SK-N-SH (cell line): ENCODE results near the gene SSR3. TPM values are rescaled to one million over a fixed set of nuclear protein-coding genes. Genes with fewer than 3 reads are reported as not detected.

Experiments
- CTCF ChIA-PET: fragments of 300-600, 350-600 bp; formaldehyde crosslinking; extraction: SDS; loops from one replicate; lab custom pipeline; 2021; lab: Yijun Ruan, JAX
- POLR2A ChIA-PET: fragments of 350-600 bp; sonication (Branson Sonifier 250); formaldehyde crosslinking; extraction: SDS; loops from one replicate; lab custom pipeline; 2020; ENCODE audit warnings: antibody characterized with exemption, inconsistent platforms; lab: Yijun Ruan, JAX
- DNase-seq: peaks from one replicate; pipeline ENCODE4 v3.0.0; 2012
- H2AFZ ChIP-seq: fragments of 200-600 bp; sonication (generic); 2 replicates; pipeline ENCODE4 v1.8.1; 2016; ENCODE audit warnings: antibody characterized with exemption, mild to moderate bottlenecking, low read depth
- H3F3A ChIP-seq: fragments of 200-600 bp; sonication (generic); replicated peaks from 2 replicates; pipeline ENCODE3; 2016; ENCODE audit warnings: antibody characterized with exemption, mild to moderate bottlenecking; ENCODE audit not compliant: insufficient read depth
- H3K27ac ChIP-seq, 2 experiments: fragments of 200-500 bp in 1 of 2; fragments of 200-600 bp in 1 of 2; sonication (Bioruptor generic) in 1 of 2; sonication (generic), shearing (Covaris generic) in 1 of 2; 2 replicates each; pipeline versions ENCODE4 v1.5.1 to v1.6.1; 2014 to 2016; ENCODE audit warnings: low read depth in 2 of 2, inconsistent platforms in 1 of 2, low read length in 1 of 2, mild to moderate bottlenecking in 1 of 2, mixed read lengths in 1 of 2
- H3K27me3 ChIP-seq: fragments of 200-600 bp; sonication (generic), shearing (Covaris generic); 2 replicates; pipeline ENCODE4 v1.6.1; 2016; ENCODE audit warnings: mixed run types; ENCODE audit not compliant: insufficient read depth
- H3K36me3 ChIP-seq, 2 experiments: fragments of 200-500 bp in 1 of 2; fragments of 200-600 bp in 1 of 2; sonication (Bioruptor generic) in 1 of 2; sonication (generic) in 1 of 2; replicated peaks in 1 of 2; 2 replicates each; pipeline versions ENCODE3 to v1.5.1; 2014 to 2016; ENCODE audit warnings: low read length in 1 of 2, mild to moderate bottlenecking in 1 of 2; ENCODE audit not compliant: insufficient read depth in 2 of 2, control insufficient read depth in 1 of 2
- H3K4me1 ChIP-seq, 2 experiments: fragments of 200-500 bp in 1 of 2; fragments of 200-600 bp in 1 of 2; sonication (Bioruptor generic) in 1 of 2; sonication (generic), shearing (Covaris generic) in 1 of 2; 2 replicates each; pipeline versions ENCODE4 v1.5.1 to v1.6.1; 2014 to 2016; ENCODE audit warnings: low read depth in 1 of 2, low read length in 1 of 2, mixed run types in 1 of 2; ENCODE audit not compliant: insufficient read depth in 2 of 2, control insufficient read depth in 1 of 2
- H3K4me2 ChIP-seq: fragments of 200-600 bp; sonication (generic), shearing (Covaris generic); 2 replicates; pipeline ENCODE4 v1.6.1; 2017; ENCODE audit warnings: mixed run types
- H3K4me3 ChIP-seq, 2 experiments: fragments of 200-500 bp in 1 of 2; fragments of 200-600 bp in 1 of 2; sonication (Bioruptor generic) in 1 of 2; sonication (generic), shearing (Covaris generic) in 1 of 2; 2 replicates each; pipeline versions ENCODE4 v1.5.1 to v1.8.1; 2014 to 2016; ENCODE audit warnings: low read depth in 2 of 2, inconsistent platforms in 1 of 2, low read length in 1 of 2, mild to moderate bottlenecking in 1 of 2, mixed read lengths in 1 of 2, moderate library complexity in 1 of 2
- H3K79me2 ChIP-seq: fragments of 200-600 bp; sonication (generic); 2 replicates; pipeline ENCODE4 v1.8.1; 2017; ENCODE audit warnings: mild to moderate bottlenecking; ENCODE audit not compliant: insufficient read depth
- H3K9ac ChIP-seq: fragments of 200-600 bp; sonication (generic); 2 replicates; pipeline ENCODE4 v1.6.1; 2017; ENCODE audit warnings: mixed run types
- H3K9me2 ChIP-seq: fragments of 200-600 bp; sonication (generic); 2 replicates; pipeline ENCODE4 v1.6.1; 2017; ENCODE audit warnings: mixed run types
- H3K9me3 ChIP-seq: fragments of 200-600 bp; sonication (generic); 2 replicates; pipeline ENCODE4 v1.6.1; 2017; ENCODE audit warnings: mixed run types, mild to moderate bottlenecking, moderate library complexity
- H4K20me1 ChIP-seq: fragments of 200-600 bp; sonication (generic); 2 replicates; pipeline ENCODE4 v1.6.1; 2017; ENCODE audit warnings: mild to moderate bottlenecking, mixed run types; ENCODE audit not compliant: insufficient read depth
- EP300 ChIP-seq, 2 experiments: IDR thresholded peaks; 2 replicates each; pipeline versions ENCODE4 v1.4.0 to v1.6.1; 2012; ENCODE audit warnings: borderline replicate concordance in 1 of 2, low read depth in 1 of 2, low read length in 1 of 2
- EZH2phosphoT487 ChIP-seq: fragments of 200-600 bp; sonication (generic); IDR thresholded peaks from 2 replicates; pipeline ENCODE4 v1.6.1; 2017; ENCODE audit warnings: low read depth, mixed run types, mild to moderate bottlenecking, antibody characterized with exemption, moderate library complexity, borderline replicate concordance
- FOSL2 ChIP-seq: IDR thresholded peaks from 2 replicates; pipeline ENCODE4 v1.4.0; 2012; ENCODE audit warnings: low read depth, mild to moderate bottlenecking, moderate library complexity, borderline replicate concordance
- FOXJ3 ChIP-seq: sonication (generic); formaldehyde crosslinking; IDR thresholded peaks from 2 replicates; pipeline ENCODE4 v1.5.1; 2020; ENCODE audit warnings: mild to moderate bottlenecking, missing genetic modification reagents
- FOXM1 ChIP-seq: IDR thresholded peaks from 2 replicates; pipeline ENCODE4 v1.4.0; 2012; ENCODE audit warnings: low read depth, mild to moderate bottlenecking
- GATA2 ChIP-seq: sonication (generic); formaldehyde crosslinking; IDR thresholded peaks from 2 replicates; pipeline ENCODE4 v1.5.0; 2020; ENCODE audit warnings: mild to moderate bottlenecking, missing genetic modification reagents
- MXI1 ChIP-seq: IDR thresholded peaks from 2 replicates; pipeline ENCODE4 v1.6.1; 2012; ENCODE audit warnings: mild to moderate bottlenecking, low read depth, low read length, improper control_type of control experiment
- NFIC ChIP-seq: IDR thresholded peaks from 2 replicates; pipeline ENCODE4 v1.4.0; 2012; ENCODE audit warnings: borderline replicate concordance
- NRF1 ChIP-seq: IDR thresholded peaks from 2 replicates; pipeline ENCODE4 v1.6.1; 2012; ENCODE audit warnings: low read depth, mild to moderate bottlenecking, low read length
- POLR2AphosphoS5 ChIP-seq: IDR thresholded peaks from 2 replicates; pipeline ENCODE4 v1.6.1; 2012; ENCODE audit warnings: low read depth, low read length
- RAD21 ChIP-seq: IDR thresholded peaks from 2 replicates; pipeline ENCODE4 v1.6.1; 2012; ENCODE audit warnings: mild to moderate bottlenecking, low read length
- RFX5 ChIP-seq: IDR thresholded peaks from 2 replicates; pipeline ENCODE4 v1.6.1; 2012; ENCODE audit warnings: mild to moderate bottlenecking, improper control_type of control experiment, low read length
- RXRA ChIP-seq: IDR thresholded peaks from 2 replicates; pipeline ENCODE4 v1.4.0; 2012; ENCODE audit warnings: low read depth, mild to moderate bottlenecking, borderline replicate concordance
- SIN3A ChIP-seq: IDR thresholded peaks from 2 replicates; pipeline ENCODE4 v1.6.1; 2012; ENCODE audit warnings: low read depth, mild to moderate bottlenecking, low read length, moderate library complexity, borderline replicate concordance
- SMC3 ChIP-seq: IDR thresholded peaks from 2 replicates; pipeline ENCODE4 v1.6.1; 2012; ENCODE audit warnings: low read depth, low read length, improper control_type of control experiment
- TAF1 ChIP-seq: IDR thresholded peaks from 2 replicates; pipeline ENCODE4 v1.6.1; 2012; ENCODE audit warnings: low read depth, mild to moderate bottlenecking, low read length, moderate library complexity, borderline replicate concordance
- TEAD4 ChIP-seq: IDR thresholded peaks from 2 replicates; pipeline ENCODE4 v1.4.0; 2012; ENCODE audit warnings: mild to moderate bottlenecking, borderline replicate concordance; ENCODE audit not compliant: insufficient read depth
- USF2 ChIP-seq: fragments of 150-350 bp; IDR thresholded peaks from 2 replicates; pipeline ENCODE4 v1.6.1; 2017; ENCODE audit warnings: antibody characterized with exemption, low read length, low read depth, borderline replicate concordance
- WGBS: methylation state at CpG from one replicate; pipeline ENCODE4 v1.1.6; 2017; ENCODE audit warnings: low lambda C conversion rate; 5-methylcytosine and 5-hydroxymethylcytosine counted together
- polyA plus RNA-seq, 3 experiments: library from polyadenylated mRNA; depleted of rRNA; stranded (reverse); fragments of >200 nt; gene quantifications; 2 replicates each; pipeline ENCODE4 v1.2.3, GENCODE V29; 2012
- TF ChIP-seq, protein P1 (sequence below): fragments of 150-350 bp; IDR thresholded peaks from 2 replicates; pipeline ENCODE4 v1.6.1; 2016; ENCODE audit warnings: mild to moderate bottlenecking, low read depth, low read length

Gene SSR3
- polyA plus RNA-seq, 1 of the 3 experiments (the other 2 are of a cell fraction), result 61.7 TPM

- WGBS, result 90% methylated on average over 4 of the region's 4 CpGs
- POLR2A ChIA-PET, result no interaction called here
- DNase-seq, result no peak
These were observed 21.7 kb downstream of the SSR3 start for GRCh38 chr3:156533205-156533604.

DNA sequence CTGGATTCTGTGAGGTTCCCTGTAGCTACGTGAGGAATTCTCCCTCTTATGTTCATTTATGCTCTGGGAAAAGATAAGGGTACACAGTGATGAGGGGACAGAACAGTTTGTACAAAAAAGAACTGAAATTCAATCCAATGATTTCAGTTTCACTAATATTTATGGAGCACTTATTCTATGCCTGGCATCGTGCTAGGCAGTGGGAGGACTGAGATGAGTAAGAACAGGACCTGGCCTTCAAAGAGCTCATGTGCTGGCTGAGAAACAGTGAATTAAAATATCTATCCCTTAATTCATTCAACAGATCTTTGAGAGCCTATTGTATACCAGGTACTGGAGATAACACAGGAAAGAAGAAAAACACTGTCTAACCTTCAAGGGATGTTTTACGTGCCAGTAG, 22.2 kb downstream of the SSR3 start:
- Histone ChIP-seq H3K9me3 (no peaks in the 10 kb centered on the region), H4K20me1 (peaks cover 7% of the 10 kb centered on the region), H3K36me3 (peaks cover 51 to 55% of the 10 kb centered on the region in 2 experiments), H2AFZ (no peak overlapping the region), H3F3A (peaks cover 60% of the 10 kb centered on the region), H3K9ac (no peak overlapping the region), H3K27ac (peak overlapping the region in 1 of 2 experiments; percentile 93), H3K9me2 (no peaks in the 10 kb centered on the region), H3K27me3 (no peaks in the 10 kb centered on the region), H3K4me2 (no peak overlapping the region), H3K4me3 (no peak overlapping the region), H3K79me2 (peaks cover 5% of the 10 kb centered on the region; the same call in 1 of the 2 replicates), H3K4me1 (peaks cover 0 to 19% of the 10 kb centered on the region in 2 experiments; a peak in 2 of 4 replicates)
- ChIA-PET POLR2A (no interaction called here), CTCF (interaction anchor here (0.6 to 1.0 kb wide), 2 partner anchors 340 to 381 kb away, joined by 3 read pairs; no protein-coding TSS in a partner anchor)
- WGBS, result 65% methylated on average over 3 of the region's 3 CpGs
- TF ChIP-seq EZH2phosphoT487, result no peak
- no peak for TF ChIP-seq RXRA
- TF ChIP-seq MXI1, result no peak
- TF ChIP-seq USF2, result no peak
- TF ChIP-seq TAF1, result no peak
- no peak for TF ChIP-seq EP300 (IDR thresholded peaks at IDR 0.05; ENCODE audit: borderline replicate concordance in 1 of 2, low read depth in 1 of 2, low read length in 1 of 2)
- TF ChIP-seq RFX5, result no peak
- no peak for TF ChIP-seq TEAD4
- no peak for DNase-seq

More at GRCh38 chr3:156533205-156533604, 21.7 kb downstream of the SSR3 start:
- Histone ChIP-seq H3K4me3 (no peak overlapping the region), H3K36me3 (peaks cover 51 to 55% of the 10 kb centered on the region in 2 experiments), H3K27ac (peak overlapping the region in 1 of 2 experiments; percentile 93), H3K79me2 (peaks cover 7% of the 10 kb centered on the region), H3K4me2 (no peak overlapping the region), H3K9ac (no peak overlapping the region), H3K27me3 (no peaks in the 10 kb centered on the region), H3K4me1 (peaks cover 0 to 19% of the 10 kb centered on the region in 2 experiments; a peak in 2 of 4 replicates), H3F3A (peaks cover 60% of the 10 kb centered on the region), H3K9me2 (no peaks in the 10 kb centered on the region), H4K20me1 (peaks cover 7% of the 10 kb centered on the region), H2AFZ (no peak overlapping the region), H3K9me3 (no peaks in the 10 kb centered on the region)
- TF ChIP-seq EP300 (IDR thresholded peaks at IDR 0.05; ENCODE audit: borderline replicate concordance in 1 of 2, low read depth in 1 of 2, low read length in 1 of 2) (no peak), GATA2 (no peak), FOXJ3 (no peak), TEAD4 (no peak), SMC3 (no peak), NFIC (no peak), USF2 (no peak), NRF1 (no peak), RFX5 (no peak), FOSL2 (no peak), POLR2AphosphoS5 (no peak), MXI1 (no peak), RAD21 (no peak), SIN3A (no peak), FOXM1 (no peak)
- TF ChIP-seq, protein P1, sequence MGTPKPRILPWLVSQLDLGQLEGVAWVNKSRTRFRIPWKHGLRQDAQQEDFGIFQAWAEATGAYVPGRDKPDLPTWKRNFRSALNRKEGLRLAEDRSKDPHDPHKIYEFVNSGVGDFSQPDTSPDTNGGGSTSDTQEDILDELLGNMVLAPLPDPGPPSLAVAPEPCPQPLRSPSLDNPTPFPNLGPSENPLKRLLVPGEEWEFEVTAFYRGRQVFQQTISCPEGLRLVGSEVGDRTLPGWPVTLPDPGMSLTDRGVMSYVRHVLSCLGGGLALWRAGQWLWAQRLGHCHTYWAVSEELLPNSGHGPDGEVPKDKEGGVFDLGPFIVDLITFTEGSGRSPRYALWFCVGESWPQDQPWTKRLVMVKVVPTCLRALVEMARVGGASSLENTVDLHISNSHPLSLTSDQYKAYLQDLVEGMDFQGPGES, result no peak
- CTCF ChIA-PET, result interaction anchor here (2.0 to 3.7 kb wide), 2 partner anchors 22 to 382 kb away, joined by 5 to 25 read pairs; no protein-coding TSS in a partner anchor
